Kidney epithelial cell (primary cell): ENCODE measurements around the gene APOL3. TPM values are rescaled to one million over a fixed set of nuclear protein-coding genes. Genes with fewer than 3 reads are reported as not detected.

Experiments
- DNase-seq: peaks from one replicate; pipeline ENCODE4 v3.0.0-alpha.2; 2010; ENCODE audit warnings: low read depth
- H3K27me3 ChIP-seq: 2 replicates; pipeline ENCODE4 v1.6.0; 2011; ENCODE audit warnings: low read length; ENCODE audit not compliant: control insufficient read depth, insufficient read depth
- H3K36me3 ChIP-seq: 2 replicates; pipeline ENCODE4 v1.5.1; 2011; ENCODE audit warnings: low read length; ENCODE audit not compliant: control insufficient read depth, insufficient read depth
- H3K4me3 ChIP-seq: 2 replicates; pipeline ENCODE4 v1.5.1; 2011; ENCODE audit warnings: low read depth, mild to moderate bottlenecking, control low read depth, low read length
- CTCF ChIP-seq: IDR thresholded peaks from 2 replicates; pipeline ENCODE4 v1.5.1; 2011; ENCODE audit warnings: mild to moderate bottlenecking, moderate library complexity, low read length, control low read depth, inconsistent platforms; ENCODE audit not compliant: insufficient read depth, poor library complexity, severe bottlenecking
- total RNA-seq: library from RNA; depleted of rRNA; stranded (reverse); fragments of >200 nt; gene quantifications from 2 replicates; pipeline ENCODE4 v1.2.3, GENCODE V29; 2015

The APOL3 gene
- total RNA-seq, 1 donor from 2014 or later, result 4.4 TPM

GRCh38 chr22:36198536-36198935, 38.0 kb upstream of the APOL3 start:
- H3K36me3 ChIP-seq, result no peaks in the 10 kb centered on the region
- no peaks in the 10 kb centered on the region for H3K27me3 ChIP-seq
- no peak for DNase-seq
- TF ChIP-seq CTCF, result no peak
- no peak overlapping the region for H3K4me3 ChIP-seq

GRCh38 chr22:36197514-36198146, 37.1 kb upstream of the APOL3 start:
- H3K4me3 ChIP-seq, result no peak overlapping the region
- no peak for TF ChIP-seq CTCF
- no peaks in the 10 kb centered on the region for H3K27me3 ChIP-seq
- no peaks in the 10 kb centered on the region for H3K36me3 ChIP-seq
- no peak for DNase-seq

GRCh38 chr22:36197065-36197440, 36.5 kb upstream of the APOL3 start:
- no peak overlapping the region for H3K4me3 ChIP-seq
- no peak for TF ChIP-seq CTCF
- DNase-seq, result no peak
- H3K27me3 ChIP-seq, result no peaks in the 10 kb centered on the region
- H3K36me3 ChIP-seq, result no peaks in the 10 kb centered on the region

- Histone ChIP-seq H3K27me3 (no peaks in the 10 kb centered on the region), H3K4me3 (no peak overlapping the region), H3K36me3 (no peaks in the 10 kb centered on the region)
- no peak for DNase-seq
- no peak for TF ChIP-seq CTCF
Measured at GRCh38 chr22:36196254-36197064, 35.9 kb upstream of the APOL3 start.

- peak; percentile 75 for TF ChIP-seq CTCF
- Histone ChIP-seq H3K4me3 (no peak overlapping the region), H3K36me3 (no peaks in the 10 kb centered on the region), H3K27me3 (no peaks in the 10 kb centered on the region)
- DNase-seq, result peak; percentile 28
Measured at GRCh38 chr22:36194971-36195370, 34.4 kb upstream of the APOL3 start.
